Mesendoderm (in vitro differentiated cells): Measurements from ENCODE around the gene HOXC13.

Source experiments
- DNase-seq: peaks from one replicate; pipeline ENCODE4 v3.0.0; 2013
- H2AK5ac ChIP-seq: 2 replicates; pipeline ENCODE4 v1.6.1; 2013; ENCODE audit warnings: low read length, inconsistent platforms
- H2BK120ac ChIP-seq: 2 replicates; pipeline ENCODE4 v1.6.1; 2013; ENCODE audit warnings: low read depth, mild to moderate bottlenecking, low read length, moderate library complexity, mixed read lengths
- H2BK15ac ChIP-seq: replicated peaks from 2 replicates; pipeline ENCODE4 v1.6.1; 2013; ENCODE audit warnings: low read depth, mild to moderate bottlenecking, moderate library complexity
- H2BK5ac ChIP-seq: 2 replicates; pipeline ENCODE4 v1.6.1; 2013; ENCODE audit warnings: low read length, inconsistent platforms
- H3K18ac ChIP-seq: 2 replicates; pipeline ENCODE4 v1.6.1; 2013; ENCODE audit warnings: mild to moderate bottlenecking, low read length, mixed read lengths
- H3K23ac ChIP-seq: one replicate; pipeline ENCODE4 v1.6.1; 2013; ENCODE audit warnings: low read length
- H3K27ac ChIP-seq: 2 replicates; pipeline ENCODE4 v1.5.1; 2013; ENCODE audit warnings: low read depth, mild to moderate bottlenecking, inconsistent platforms, low read length, moderate library complexity
- H3K27me3 ChIP-seq: 2 replicates; pipeline ENCODE4 v1.6.1; 2013; ENCODE audit warnings: low read length, control low read depth, mild to moderate bottlenecking, inconsistent platforms; ENCODE audit not compliant: insufficient read depth, poor library complexity
- H3K36me3 ChIP-seq: 2 replicates; pipeline ENCODE4 v1.6.1; 2013; ENCODE audit warnings: low read length, inconsistent platforms; ENCODE audit not compliant: control insufficient read depth, insufficient read depth
- H3K4ac ChIP-seq: one replicate; pipeline ENCODE4 v1.6.1; 2013; ENCODE audit warnings: low read depth, mild to moderate bottlenecking, low read length, moderate library complexity
- H3K4me1 ChIP-seq: 2 replicates; pipeline ENCODE4 v1.6.1; 2013; ENCODE audit warnings: low read depth, low read length, inconsistent platforms; ENCODE audit not compliant: control insufficient read depth
- H3K4me2 ChIP-seq: 2 replicates; pipeline ENCODE4 v1.6.1; 2013; ENCODE audit warnings: low read length
- H3K4me3 ChIP-seq: 2 replicates; pipeline ENCODE4 v1.5.1; 2013; ENCODE audit warnings: mild to moderate bottlenecking, low read length
- H3K56ac ChIP-seq: one replicate; pipeline ENCODE4 v1.6.1; 2013; ENCODE audit warnings: low read length
- H3K79me1 ChIP-seq: 2 replicates; pipeline ENCODE4 v1.6.1; 2013; ENCODE audit warnings: low read length, inconsistent platforms
- H3K79me2 ChIP-seq: 2 replicates; pipeline ENCODE4 v1.6.1; 2013; ENCODE audit warnings: mild to moderate bottlenecking, low read length; ENCODE audit not compliant: control insufficient read depth, insufficient read depth
- H3K9ac ChIP-seq: 2 replicates; pipeline ENCODE4 v1.6.1; 2013; ENCODE audit warnings: low read length, inconsistent platforms
- H4K5ac ChIP-seq: one replicate; pipeline ENCODE4 v1.6.1; 2013; ENCODE audit warnings: low read length
- H4K8ac ChIP-seq: one replicate; pipeline ENCODE4 v1.6.1; 2013; ENCODE audit warnings: low read depth, mild to moderate bottlenecking, control low read depth, low read length, moderate library complexity
- WGBS: extraction: QIAGEN DNeasy Blood & Tissue Kit; methylation state at CpG from one replicate; pipeline ENCODE4 v1.1.7; 2013; ENCODE audit warnings: low lambda C conversion rate, missing lambda C conversion rate; ENCODE audit not compliant: insufficient coverage; ENCODE audit errors: extremely low coverage; 5-methylcytosine and 5-hydroxymethylcytosine counted together

Gene HOXC13

GRCh38 chr12:53985692-53985993, 47.0 kb downstream of the HOXC13 start:
- no peaks in the 10 kb centered on the region for H3K79me2 ChIP-seq
- H3K4me3 ChIP-seq, result no peak overlapping the region
- H4K5ac ChIP-seq, result no peak overlapping the region

GRCh38 chr12:53985994-53986685, 47.5 kb downstream of the HOXC13 start:
- Histone ChIP-seq H3K27ac (no peak overlapping the region), H3K23ac (no peak overlapping the region), H3K27me3 (peaks cover 91% of the 10 kb centered on the region), H2BK5ac (no peak overlapping the region), H3K79me1 (no peaks in the 10 kb centered on the region), H2AK5ac (no peak overlapping the region), H4K8ac (no peak overlapping the region), H3K18ac (no peak overlapping the region), H3K9ac (no peak overlapping the region), H3K4me3 (no peak overlapping the region), H3K4me1 (no peaks in the 10 kb centered on the region), H3K56ac (no peak overlapping the region), H3K79me2 (no peaks in the 10 kb centered on the region), H3K36me3 (no peaks in the 10 kb centered on the region), H3K4me2 (no peak overlapping the region), H2BK15ac (no peak overlapping the region), H2BK120ac (no peak overlapping the region), H4K5ac (no peak overlapping the region), H3K4ac (no peak overlapping the region)
- DNase-seq, result no peak
- WGBS, result no CpG with 5 or more reads among the region's 50 CpGs

More at GRCh38 chr12:53985692-53985993, 47.0 kb downstream of the HOXC13 start:
- no peak overlapping the region for H3K23ac ChIP-seq
- no peaks in the 10 kb centered on the region for H3K36me3 ChIP-seq
- H3K18ac ChIP-seq, result no peak overlapping the region
- no peak overlapping the region for H2AK5ac ChIP-seq
- no peak overlapping the region for H2BK15ac ChIP-seq
- no peak overlapping the region for H2BK120ac ChIP-seq
- H3K4ac ChIP-seq, result no peak overlapping the region
- H3K9ac ChIP-seq, result no peak overlapping the region
- H4K8ac ChIP-seq, result no peak overlapping the region
- H3K79me1 ChIP-seq, result no peaks in the 10 kb centered on the region
- H3K4me1 ChIP-seq, result no peaks in the 10 kb centered on the region
- peaks cover 91% of the 10 kb centered on the region for H3K27me3 ChIP-seq
- no peak overlapping the region for H3K27ac ChIP-seq
- H3K56ac ChIP-seq, result no peak overlapping the region
- WGBS, result no CpG with 5 or more reads among the region's 21 CpGs
- no peak overlapping the region for H2BK5ac ChIP-seq
- no peak for DNase-seq
- H3K4me2 ChIP-seq, result no peak overlapping the region

DNA sequence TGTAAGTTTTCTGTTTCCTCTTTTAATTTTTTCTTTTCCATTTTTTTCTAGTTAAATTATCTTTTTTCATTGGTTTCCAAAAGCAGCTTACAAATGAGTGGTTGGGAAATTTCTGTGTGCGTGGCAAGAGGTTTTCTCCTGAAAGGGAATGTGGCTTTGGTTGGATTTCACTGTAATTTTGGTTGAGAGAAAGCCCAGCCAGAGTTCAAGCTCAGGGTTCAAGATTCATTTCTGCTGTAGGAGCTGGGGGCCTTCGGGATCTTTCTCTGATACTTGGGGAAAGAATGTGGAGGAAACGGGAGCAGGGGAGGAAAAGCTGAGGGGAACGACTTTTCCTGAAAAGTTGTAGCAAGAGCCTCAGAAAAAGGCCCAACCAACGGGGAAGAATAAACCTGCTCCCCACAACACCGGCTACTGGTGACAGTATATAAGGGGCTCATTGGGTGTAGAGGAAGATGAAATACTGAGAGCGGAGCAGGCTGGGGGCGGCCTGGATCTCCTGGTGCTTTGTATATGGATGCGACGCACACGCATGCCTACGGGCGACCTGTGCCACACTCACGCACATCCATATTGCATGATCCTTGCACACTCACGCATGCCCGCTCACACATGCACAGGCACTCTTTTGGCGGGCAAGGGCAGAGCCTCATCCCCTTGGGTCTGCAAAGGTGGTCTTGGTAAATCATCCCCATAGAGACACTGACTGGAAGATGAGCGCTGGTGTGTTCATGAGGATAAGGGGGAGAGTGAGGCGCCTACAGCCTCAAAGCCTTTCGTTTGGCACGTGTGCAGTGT, 48.3 kb downstream of the HOXC13 start:
- no peak overlapping the region for H3K23ac ChIP-seq
- no peak overlapping the region for H4K8ac ChIP-seq
- H2BK15ac ChIP-seq, result no peak overlapping the region
- H3K18ac ChIP-seq, result no peak overlapping the region
- H3K9ac ChIP-seq, result no peak overlapping the region
- H3K27me3 ChIP-seq, result peaks cover 92% of the 10 kb centered on the region
- no peak overlapping the region for H2BK5ac ChIP-seq
- H4K5ac ChIP-seq, result no peak overlapping the region
- DNase-seq, result no peak
- no CpG with 5 or more reads among the region's 21 CpGs for WGBS
- no peak overlapping the region for H3K27ac ChIP-seq
- H3K56ac ChIP-seq, result no peak overlapping the region
- H3K4me2 ChIP-seq, result no peak overlapping the region
- no peaks in the 10 kb centered on the region for H3K79me2 ChIP-seq
- no peaks in the 10 kb centered on the region for H3K79me1 ChIP-seq
- H2AK5ac ChIP-seq, result no peak overlapping the region
- no peaks in the 10 kb centered on the region for H3K4me1 ChIP-seq
- no peak overlapping the region for H3K4me3 ChIP-seq
- H2BK120ac ChIP-seq, result no peak overlapping the region
- H3K4ac ChIP-seq, result no peak overlapping the region
- H3K36me3 ChIP-seq, result no peaks in the 10 kb centered on the region

DNA sequence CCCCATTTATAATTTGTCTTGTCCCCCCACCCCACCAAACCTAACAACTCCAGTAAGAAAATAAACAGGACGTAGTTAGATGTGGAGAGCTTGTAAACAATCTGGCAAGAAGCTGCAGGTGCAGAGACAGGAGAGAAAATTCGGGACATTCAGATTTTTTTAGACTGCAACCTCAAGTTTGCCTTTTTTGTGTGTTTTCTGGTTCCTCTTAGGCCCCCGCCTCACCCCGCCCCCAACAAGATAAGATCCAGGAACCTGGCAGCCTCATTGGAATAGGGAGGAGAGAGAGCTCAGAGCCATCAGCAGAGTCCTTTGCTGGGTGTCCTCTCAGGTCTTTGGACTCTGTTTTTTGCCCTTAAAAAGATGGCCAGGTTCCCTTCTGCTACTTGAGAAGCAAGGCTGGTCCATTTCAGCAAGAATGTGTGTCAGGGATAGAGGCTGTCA, 49.2 kb downstream of the HOXC13 start:
- WGBS, result no CpG with 5 or more reads among the region's 4 CpGs
- Histone ChIP-seq H3K36me3 (no peaks in the 10 kb centered on the region), H3K79me2 (no peaks in the 10 kb centered on the region), H3K27me3 (peaks cover 91% of the 10 kb centered on the region), H2BK5ac (no peak overlapping the region), H3K23ac (no peak overlapping the region), H3K4me2 (no peak overlapping the region), H3K4me1 (no peaks in the 10 kb centered on the region), H4K8ac (no peak overlapping the region), H3K18ac (no peak overlapping the region), H2AK5ac (no peak overlapping the region), H3K79me1 (no peaks in the 10 kb centered on the region), H3K56ac (no peak overlapping the region), H2BK15ac (no peak overlapping the region), H3K9ac (no peak overlapping the region), H3K4ac (no peak overlapping the region), H3K4me3 (no peak overlapping the region), H3K27ac (no peak overlapping the region), H4K5ac (no peak overlapping the region), H2BK120ac (no peak overlapping the region)
- DNase-seq, result no peak

DNA sequence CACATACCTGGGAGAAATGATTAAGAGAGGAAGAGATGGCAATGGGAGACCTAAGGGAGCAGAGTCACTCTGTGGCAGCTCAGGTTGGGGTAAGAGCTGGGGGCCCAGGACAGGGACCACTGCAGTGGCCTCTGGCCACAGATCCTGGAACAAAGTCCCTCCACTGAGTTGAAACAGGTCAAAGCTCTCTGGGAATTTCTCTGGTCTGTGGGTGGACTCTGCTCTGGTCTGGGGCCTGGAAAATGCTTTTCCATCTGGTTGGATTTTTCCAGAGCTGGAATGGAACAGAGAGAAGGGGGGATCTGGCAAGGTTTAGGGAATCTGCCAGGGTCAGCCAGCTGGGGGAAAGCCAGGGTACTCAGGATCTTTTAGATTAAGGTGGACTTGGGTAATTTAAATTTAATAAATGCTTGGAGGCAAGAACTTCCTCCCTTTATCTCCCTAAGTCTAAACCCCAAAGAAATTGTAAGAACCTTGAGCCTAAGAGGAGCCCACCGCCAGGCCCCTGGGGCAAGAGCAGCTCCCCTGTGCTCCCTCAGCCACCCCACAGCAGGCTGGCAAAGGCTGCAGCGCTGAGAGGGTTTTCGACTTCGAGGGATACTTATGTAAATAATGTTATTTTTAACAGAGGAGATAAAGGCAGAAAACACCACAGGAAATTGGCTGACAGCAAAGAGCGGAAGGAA, 50.1 kb downstream of the HOXC13 start:
- no peak overlapping the region for H3K56ac ChIP-seq
- H3K79me2 ChIP-seq, result no peaks in the 10 kb centered on the region
- H3K36me3 ChIP-seq, result no peaks in the 10 kb centered on the region
- H3K18ac ChIP-seq, result no peak overlapping the region
- H2BK5ac ChIP-seq, result no peak overlapping the region
- H3K27me3 ChIP-seq, result peaks cover 91% of the 10 kb centered on the region
- no peaks in the 10 kb centered on the region for H3K4me1 ChIP-seq
- no peak overlapping the region for H2BK120ac ChIP-seq
- no peak overlapping the region for H4K5ac ChIP-seq
- H3K79me1 ChIP-seq, result no peaks in the 10 kb centered on the region
- H3K27ac ChIP-seq, result no peak overlapping the region
- no peak overlapping the region for H3K4me3 ChIP-seq
- no peak overlapping the region for H2AK5ac ChIP-seq
- H4K8ac ChIP-seq, result no peak overlapping the region
- no peak overlapping the region for H3K23ac ChIP-seq
- WGBS, result no CpG with 5 or more reads among the region's 5 CpGs
- no peak overlapping the region for H3K9ac ChIP-seq
- H3K4ac ChIP-seq, result no peak overlapping the region
- no peak overlapping the region for H3K4me2 ChIP-seq
- no peak overlapping the region for H2BK15ac ChIP-seq
- no peak for DNase-seq
